IPS DF 4.7 (cell line): ENCODE data around the gene STT3B.

Experiments
- DNase-seq: peaks from one replicate; pipeline ENCODE4 v3.0.0-alpha.2; 2013; ENCODE audit warnings: low spot score; ENCODE audit errors: extremely low read depth

STT3B gene

GRCh38 chr3:31516757-31517156 lies 16.0 kb upstream of the STT3B start:
- DNase-seq, result no peak

DNA sequence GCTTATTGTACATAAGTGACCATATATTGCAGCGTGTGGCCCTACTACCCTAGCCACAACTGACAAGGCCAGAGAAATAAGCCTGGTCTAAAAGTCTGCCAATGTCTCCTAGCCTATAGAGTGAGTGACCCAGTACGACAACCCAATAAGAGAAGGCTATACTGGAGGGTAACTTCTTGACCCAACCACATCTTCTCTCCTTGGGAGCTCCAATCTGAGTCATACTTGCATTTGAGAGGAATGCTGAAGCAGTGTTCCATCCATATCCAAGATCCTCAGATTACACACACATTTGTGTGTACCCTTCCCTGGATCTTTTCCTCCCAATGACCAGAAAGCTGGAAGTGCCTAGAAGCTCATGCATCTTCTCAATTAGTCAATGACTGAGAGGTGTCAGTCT lies 11.3 kb upstream of the STT3B start:
- DNase-seq, result no peak

DNA sequence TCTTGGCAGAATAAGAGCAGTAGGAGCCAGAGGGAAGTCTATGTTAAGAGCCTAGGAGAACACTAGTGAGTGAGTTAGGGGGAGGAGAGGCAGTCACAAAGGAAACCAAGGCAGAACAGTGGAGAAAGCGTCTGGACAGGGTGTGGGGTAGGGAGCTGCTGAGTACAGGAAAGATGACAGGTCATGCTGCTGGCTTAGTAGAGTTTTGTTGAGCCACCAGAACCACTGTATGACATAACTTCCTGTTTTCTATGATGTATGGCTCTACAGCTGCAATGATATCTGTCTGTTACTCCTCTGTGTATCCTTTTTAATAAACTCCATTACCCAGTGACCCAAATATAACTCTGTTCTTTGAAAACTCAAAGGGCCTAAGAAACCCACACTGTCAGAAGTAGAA lies 10.6 kb upstream of the STT3B start:
- no peak for DNase-seq

- DNase-seq, result no peak
Measured at GRCh38 chr3:31523543-31523942, 9.2 kb upstream of the STT3B start.

DNA sequence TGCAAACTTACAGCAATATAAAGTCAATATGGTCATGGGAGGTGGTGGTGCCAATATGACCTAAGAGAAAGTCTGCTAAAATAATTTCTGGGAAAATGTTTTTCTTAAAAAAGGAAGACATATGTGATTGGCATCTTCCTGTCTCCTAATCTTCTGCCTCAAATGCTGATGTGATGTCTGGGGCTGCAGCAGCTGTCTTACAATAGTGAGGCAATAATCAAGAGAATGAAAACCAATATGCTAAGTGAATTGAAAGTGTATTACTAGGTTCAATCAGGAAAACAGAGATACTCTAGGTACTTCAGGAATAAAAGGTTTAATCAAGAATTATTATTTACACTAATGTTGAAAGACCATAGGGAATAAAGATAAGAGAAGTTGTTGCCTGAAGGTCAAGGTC lies 7.2 kb upstream of the STT3B start:
- no peak for DNase-seq

GRCh38 chr3:31529421-31529820 lies 3.3 kb upstream of the STT3B start:
- DNase-seq, result no peak

DNA sequence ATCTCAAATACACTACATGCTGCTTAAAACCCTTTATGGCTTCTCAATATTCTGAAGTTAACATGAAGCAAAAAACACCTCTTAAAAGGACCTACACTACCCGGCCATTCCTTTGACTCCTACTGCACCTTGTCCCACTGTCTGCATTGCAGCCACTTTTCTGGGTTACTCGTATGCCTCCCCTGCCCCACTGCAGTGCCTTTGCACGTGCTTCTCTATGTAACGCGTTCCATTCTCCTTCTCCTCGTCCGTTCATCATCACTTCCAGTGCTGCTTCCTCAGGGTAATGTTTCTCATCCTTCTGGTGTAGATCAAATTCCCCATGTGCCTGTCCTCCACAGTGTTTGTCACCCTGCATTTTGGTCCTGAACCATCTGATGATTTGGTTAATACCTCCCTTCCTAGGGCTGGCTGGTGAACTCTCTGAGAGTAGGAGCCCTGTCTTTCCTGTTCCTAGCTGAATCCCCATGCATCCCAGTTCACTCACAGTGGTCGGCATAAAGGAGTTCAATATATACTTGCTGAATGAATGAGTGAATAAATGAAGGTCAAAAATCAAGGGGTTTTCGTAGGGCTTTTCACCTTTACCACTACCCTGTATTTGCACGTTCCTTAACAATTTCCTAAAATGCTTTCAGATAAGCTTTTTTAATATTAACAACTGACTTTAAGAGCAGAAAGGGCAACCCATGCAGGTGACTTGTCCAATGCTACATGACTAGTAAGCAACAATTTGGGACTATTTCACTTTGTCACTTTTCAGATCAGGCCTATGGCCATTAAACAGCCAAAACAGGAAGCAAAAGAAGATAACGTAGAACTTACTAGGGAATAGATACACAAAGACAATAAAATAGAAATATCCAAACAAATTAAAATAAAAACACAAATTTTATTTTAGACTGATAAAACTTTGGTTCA lies 2.4 kb upstream of the STT3B start:
- DNase-seq, result no peak

DNA sequence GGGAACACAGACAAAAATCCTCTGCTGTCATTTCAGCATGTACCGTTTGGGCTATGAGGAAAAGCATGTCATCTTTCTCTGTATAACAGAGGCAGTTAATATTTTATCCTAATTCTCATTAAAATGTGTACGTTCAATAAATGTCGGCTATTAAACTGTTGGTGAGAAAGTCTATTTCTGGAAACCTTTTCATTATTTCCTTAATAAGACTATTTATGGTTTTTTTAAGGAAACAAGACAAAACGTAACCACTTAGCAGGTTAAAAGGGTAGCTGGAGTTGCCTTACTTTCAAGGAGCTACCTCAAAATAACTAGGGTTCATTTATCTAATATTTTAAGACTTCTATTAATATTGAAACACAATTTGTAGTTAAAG lies 1.8 kb upstream of the STT3B start:
- DNase-seq, result no peak

GRCh38 chr3:31531452-31531991 lies 1.2 kb upstream of the STT3B start:
- DNase-seq, result no peak

- peak; percentile 69 for DNase-seq
Measured at GRCh38 chr3:31531992-31532586, 636 bp upstream of the STT3B start.

DNA sequence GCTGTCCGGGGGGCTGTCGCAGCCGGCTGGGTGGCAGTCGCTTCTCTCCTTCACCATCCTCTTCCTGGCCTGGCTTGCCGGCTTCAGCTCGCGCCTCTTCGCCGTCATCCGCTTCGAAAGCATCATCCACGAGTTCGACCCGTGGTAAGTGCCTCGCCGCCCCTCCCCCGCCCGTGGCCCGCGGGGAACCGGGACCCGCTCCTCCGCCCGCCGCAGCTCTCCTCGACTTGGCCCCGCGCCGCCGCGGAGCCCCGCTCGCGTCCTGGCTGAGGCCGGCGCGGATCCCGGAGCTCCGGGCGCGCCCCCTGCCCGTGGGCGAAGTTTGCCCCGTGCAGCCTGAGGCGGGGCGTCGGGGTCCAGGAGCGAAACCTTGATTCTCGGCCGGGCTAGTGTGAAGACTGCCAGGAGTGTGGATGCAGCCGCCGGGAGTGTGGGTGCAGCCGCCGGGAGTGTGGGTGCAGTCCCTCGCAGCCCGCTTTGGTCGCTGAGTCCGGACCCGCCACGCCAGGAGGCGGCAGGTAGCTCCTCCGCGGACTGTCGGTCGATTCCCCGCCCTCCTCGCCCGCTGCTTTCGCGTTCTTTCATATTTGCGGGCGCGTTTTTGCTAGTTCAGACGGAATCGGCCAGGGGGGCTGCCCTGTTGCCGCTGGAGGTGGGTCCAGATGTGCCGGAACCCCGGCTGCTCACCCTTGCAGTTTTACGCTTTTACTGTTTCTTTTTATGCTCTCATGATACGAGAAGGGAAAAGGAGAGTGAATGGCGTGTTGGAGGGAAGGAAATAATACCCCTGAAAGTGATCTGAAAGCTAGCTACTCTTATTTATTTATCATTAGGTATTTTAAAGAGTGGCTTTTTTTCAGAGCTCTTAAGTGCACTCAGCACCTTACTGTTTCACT lies 692 bp downstream of the STT3B start:
- no peak for DNase-seq

- no peak for DNase-seq
Measured at GRCh38 chr3:31534065-31534425, 1.3 kb downstream of the STT3B start.

DNA sequence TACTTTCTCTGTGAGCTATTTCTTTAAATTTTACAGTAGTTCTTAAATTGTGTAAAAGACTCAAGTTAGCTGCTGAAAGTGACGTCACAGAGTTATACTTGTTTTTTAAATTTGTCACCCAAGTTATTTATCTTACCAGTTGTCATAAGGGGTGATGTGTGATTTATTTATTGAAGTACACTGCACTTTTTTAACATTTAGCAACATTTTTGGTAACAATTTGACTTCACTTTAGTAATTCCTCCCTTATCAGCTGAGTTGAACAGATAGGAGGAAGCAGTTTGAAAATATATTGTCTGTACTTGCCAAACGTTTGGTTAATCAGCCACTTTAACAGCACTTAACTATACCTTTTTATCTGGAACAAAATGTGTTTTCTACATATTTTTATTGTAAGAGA lies 3.8 kb downstream of the STT3B start:
- DNase-seq, result no peak

GRCh38 chr3:31538801-31539200 lies 6.1 kb downstream of the STT3B start:
- DNase-seq, result no peak

DNA sequence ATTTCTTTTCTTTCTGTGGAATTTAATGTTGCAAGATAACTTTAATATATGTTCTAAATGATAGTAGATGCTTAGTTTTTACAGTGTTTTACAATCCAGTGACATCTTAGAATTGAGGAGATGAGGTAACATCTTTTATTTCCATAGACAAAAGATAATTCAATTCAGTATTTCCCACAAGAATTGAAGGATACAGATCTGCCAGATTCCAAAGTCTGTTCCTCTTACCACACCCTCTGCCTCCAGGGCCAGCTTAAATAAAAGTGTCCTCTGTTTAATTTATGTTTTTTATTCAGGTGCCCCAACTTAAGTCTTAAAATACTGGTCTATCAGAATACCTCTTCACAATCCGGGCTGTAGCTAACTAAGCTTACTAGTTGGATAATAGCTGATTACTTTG lies 6.5 kb downstream of the STT3B start:
- DNase-seq, result no peak

- DNase-seq, result no peak
Measured at GRCh38 chr3:31541089-31541488, 8.4 kb downstream of the STT3B start.

GRCh38 chr3:31542246-31542645 lies 9.5 kb downstream of the STT3B start:
- DNase-seq, result no peak

GRCh38 chr3:31543375-31543774 lies 10.7 kb downstream of the STT3B start:
- DNase-seq, result no peak

- DNase-seq, result no peak
Measured at GRCh38 chr3:31544634-31545033, 11.9 kb downstream of the STT3B start.

- DNase-seq, result no peak
Measured at GRCh38 chr3:31546162-31546561, 13.4 kb downstream of the STT3B start.

DNA sequence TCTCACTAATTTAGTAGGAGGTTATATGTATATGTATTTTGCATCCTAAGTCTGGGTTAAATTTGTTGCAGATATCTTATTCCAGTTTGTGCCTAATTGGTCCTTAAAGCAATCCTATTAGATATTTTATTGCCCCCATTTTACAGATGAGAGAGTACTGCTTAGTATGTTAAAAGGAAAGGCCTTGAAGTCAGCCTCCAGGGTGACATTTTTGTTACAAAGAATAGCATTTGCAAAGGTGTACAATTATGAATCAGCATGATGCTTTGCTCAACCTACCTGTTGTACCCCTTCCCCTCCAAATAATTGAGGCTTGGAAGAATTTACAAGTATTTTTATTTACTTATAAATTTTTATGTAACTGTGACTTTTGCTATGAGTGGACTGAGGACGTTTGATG lies 14.0 kb downstream of the STT3B start:
- DNase-seq, result no peak
